ENCODE measurements around the gene RAB6B. TPM values are rescaled to one million over a fixed set of nuclear protein-coding genes. Genes with fewer than 3 reads are reported as not detected.

The RAB6B gene
- polyA plus RNA-seq, 3 donors, result 17.0 to 18.9 (median 18.4) TPM

DNA sequence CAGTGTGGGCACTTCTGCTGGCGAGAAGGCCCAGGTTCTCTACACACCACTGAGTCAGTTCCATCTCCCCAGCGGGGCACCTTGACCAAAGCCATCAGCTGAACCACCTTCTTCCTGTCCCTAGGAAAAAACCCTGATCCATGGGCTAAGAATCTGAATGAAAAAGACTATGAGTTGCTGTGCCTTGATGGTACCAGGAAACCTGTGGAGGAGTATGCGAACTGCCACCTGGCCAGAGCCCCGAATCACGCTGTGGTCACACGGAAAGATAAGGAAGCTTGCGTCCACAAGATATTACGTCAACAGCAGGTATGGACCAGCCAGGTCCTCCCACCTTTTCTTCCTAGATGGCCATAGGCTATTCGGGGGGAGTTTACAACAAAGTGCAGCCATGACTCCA is 120.4 kb downstream of the RAB6B start:
- DNase-seq, result no peak

Other genes starting within 250 kb of the RAB6B start
- gene TOPBP1, start 233.9 kb downstream of the RAB6B start, polyA plus RNA-seq (ENCODE audit: insufficient read length in 3 of 3), result 10 to 100 TPM; 40.2 to 45.7 (median 42.0) TPM
- gene TF, start 149.5 kb downstream of the RAB6B start, polyA plus RNA-seq (ENCODE audit: insufficient read length in 3 of 3), result 1 to 10 TPM; 5.8 to 7.9 (median 7.0) TPM
- 10 to 100 TPM; 47.4 to 54.2 (median 53.1) TPM for gene SRPRB, start 90.1 kb downstream of the RAB6B start, polyA plus RNA-seq (ENCODE audit: insufficient read length in 3 of 3)
- 10 to 100 TPM; 20.1 to 27.5 (median 23.1) TPM for gene SLCO2A1, start 134.0 kb upstream of the RAB6B start, polyA plus RNA-seq (ENCODE audit: insufficient read length in 3 of 3)